Measurements from ENCODE around the gene ARHGAP1. TPM values are rescaled to one million over a fixed set of nuclear protein-coding genes. Genes with fewer than 3 reads are reported as not detected.

ARHGAP1 gene
- total RNA-seq, 3 donors from 2014 or later (not counting 1 experiment from before 2014, with no cell fraction given) = 89.8 to 111 (median 102) TPM

GRCh38 chr11:46639197-46639839, 61.1 kb downstream of the ARHGAP1 start:
- H3K4me3 ChIP-seq (ENCODE audit: low read length) = no peak overlapping the region
- intact Hi-C loops (cut with micrococcal nuclease) = no loop called here
- DNase-seq (no peak), ATAC-seq (no peak)
- peaks cover 20 to 32% of the 10 kb centered on the region in 2 donors for H3K4me1 Mint-ChIP-seq
- TF ChIP-seq, protein P1, sequence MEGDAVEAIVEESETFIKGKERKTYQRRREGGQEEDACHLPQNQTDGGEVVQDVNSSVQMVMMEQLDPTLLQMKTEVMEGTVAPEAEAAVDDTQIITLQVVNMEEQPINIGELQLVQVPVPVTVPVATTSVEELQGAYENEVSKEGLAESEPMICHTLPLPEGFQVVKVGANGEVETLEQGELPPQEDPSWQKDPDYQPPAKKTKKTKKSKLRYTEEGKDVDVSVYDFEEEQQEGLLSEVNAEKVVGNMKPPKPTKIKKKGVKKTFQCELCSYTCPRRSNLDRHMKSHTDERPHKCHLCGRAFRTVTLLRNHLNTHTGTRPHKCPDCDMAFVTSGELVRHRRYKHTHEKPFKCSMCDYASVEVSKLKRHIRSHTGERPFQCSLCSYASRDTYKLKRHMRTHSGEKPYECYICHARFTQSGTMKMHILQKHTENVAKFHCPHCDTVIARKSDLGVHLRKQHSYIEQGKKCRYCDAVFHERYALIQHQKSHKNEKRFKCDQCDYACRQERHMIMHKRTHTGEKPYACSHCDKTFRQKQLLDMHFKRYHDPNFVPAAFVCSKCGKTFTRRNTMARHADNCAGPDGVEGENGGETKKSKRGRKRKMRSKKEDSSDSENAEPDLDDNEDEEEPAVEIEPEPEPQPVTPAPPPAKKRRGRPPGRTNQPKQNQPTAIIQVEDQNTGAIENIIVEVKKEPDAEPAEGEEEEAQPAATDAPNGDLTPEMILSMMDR (IDR thresholded peaks at IDR 0.05) = no peak
- H3K27me3 Mint-ChIP-seq (ENCODE audit: low read depth in 2 of 2) = no peaks in the 10 kb centered on the region
- peaks cover 0 to 4% of the 10 kb centered on the region in 2 donors for H3K9me3 Mint-ChIP-seq
- H3K4me3 Mint-ChIP-seq = no peak overlapping the region
- no peaks in the 10 kb centered on the region for H3K9me3 ChIP-seq (ENCODE audit: control insufficient read depth, insufficient read depth, low read length)
- H3K27me3 ChIP-seq (ENCODE audit: control insufficient read depth, insufficient read depth, low read length) = no peaks in the 10 kb centered on the region
- 93% methylated on average over 7 of the region's 7 CpGs for WGBS (ENCODE audit: insufficient coverage)
- H3K4me1 ChIP-seq (ENCODE audit: control insufficient read depth, insufficient read depth, low read length) = no peaks in the 10 kb centered on the region
- H3K27ac ChIP-seq (ENCODE audit: low read length) = no peak overlapping the region
- H3K36me3 Mint-ChIP-seq = no peaks in the 10 kb centered on the region
- peak overlapping the region; percentile 38 to 39 for H3K27ac Mint-ChIP-seq
- H3K36me3 ChIP-seq (ENCODE audit: control insufficient read depth, insufficient read depth, low read length) = peaks cover 20% of the 10 kb centered on the region

DNA sequence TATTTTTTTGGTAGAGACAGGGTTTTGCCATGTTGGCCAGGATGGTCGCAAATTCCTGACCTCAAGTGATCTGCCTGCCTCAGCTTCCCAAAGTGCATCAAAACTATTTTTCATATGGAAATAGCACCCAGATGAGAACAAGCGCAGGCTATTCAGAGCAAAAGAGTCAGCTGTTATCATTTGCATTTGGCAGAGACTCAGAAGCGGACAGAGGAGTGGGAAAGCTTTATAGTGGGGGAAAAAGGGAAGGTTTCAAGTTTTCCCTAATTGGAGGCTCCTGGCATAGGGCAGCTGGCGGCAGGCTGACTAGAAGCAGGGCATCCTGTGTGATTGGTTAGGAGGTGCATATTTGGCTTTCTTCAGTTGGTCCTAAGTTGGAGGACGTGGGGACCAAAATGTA, 62.9 kb downstream of the ARHGAP1 start:
- peaks cover 14% of the 10 kb centered on the region for H3K36me3 ChIP-seq (ENCODE audit: control insufficient read depth, insufficient read depth, low read length)
- H3K36me3 Mint-ChIP-seq = no peaks in the 10 kb centered on the region

DNA sequence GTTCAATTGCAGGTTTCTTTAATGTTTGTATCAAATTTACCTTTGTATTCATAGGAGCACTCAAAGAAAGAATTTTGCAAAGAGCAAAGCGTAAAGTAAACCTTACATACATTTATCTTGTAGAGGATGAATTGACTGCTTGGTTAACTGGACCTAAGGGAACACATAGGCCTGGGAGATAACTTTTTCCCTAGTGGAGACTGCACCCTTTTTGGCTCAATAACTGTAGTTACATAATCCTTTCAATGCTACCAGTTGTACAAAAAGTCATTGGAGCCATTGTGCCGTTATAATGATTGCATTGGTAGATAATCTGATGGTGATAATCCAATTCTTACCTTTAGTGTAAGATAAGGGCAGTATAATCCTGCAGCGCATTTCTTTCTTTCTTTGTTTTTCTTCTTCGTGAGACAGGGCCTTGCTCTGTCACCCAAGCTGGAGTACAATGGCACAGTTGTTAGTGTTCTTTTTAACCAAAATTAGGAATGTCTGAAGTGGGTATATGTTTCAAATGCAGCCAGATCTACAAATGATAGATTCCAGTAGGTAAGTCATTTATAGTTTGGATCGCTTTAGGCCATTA, 64.8 kb downstream of the ARHGAP1 start:
- DNase-seq (no peak), ATAC-seq (no peak)
- H3K27me3 Mint-ChIP-seq (ENCODE audit: low read depth in 2 of 2) = no peaks in the 10 kb centered on the region
- H3K27ac ChIP-seq (ENCODE audit: low read length) = no peak overlapping the region
- no peak overlapping the region for H3K4me3 ChIP-seq (ENCODE audit: low read length)
- no peak overlapping the region for H3K4me3 Mint-ChIP-seq
- intact Hi-C loops (cut with micrococcal nuclease) = no loop called here
- H3K27me3 ChIP-seq (ENCODE audit: control insufficient read depth, insufficient read depth, low read length) = no peaks in the 10 kb centered on the region
- no peak overlapping the region for H3K27ac Mint-ChIP-seq
- H3K36me3 ChIP-seq (ENCODE audit: control insufficient read depth, insufficient read depth, low read length) = peaks cover 27% of the 10 kb centered on the region
- WGBS (ENCODE audit: insufficient coverage) = 100% methylated on average over 3 of the region's 5 CpGs
- H3K9me3 Mint-ChIP-seq = peaks cover 0 to 2% of the 10 kb centered on the region in 2 donors
- H3K9me3 ChIP-seq (ENCODE audit: control insufficient read depth, insufficient read depth, low read length) = no peaks in the 10 kb centered on the region
- TF ChIP-seq, protein P1 (IDR thresholded peaks at IDR 0.05) = no peak
- H3K36me3 Mint-ChIP-seq = peaks cover 6% of the 10 kb centered on the region
- peaks cover 27 to 31% of the 10 kb centered on the region in 2 donors for H3K4me1 Mint-ChIP-seq
- peaks cover 2% of the 10 kb centered on the region for H3K4me1 ChIP-seq (ENCODE audit: control insufficient read depth, insufficient read depth, low read length)

More for the DNA sequence above, 62.9 kb downstream of the ARHGAP1 start:
- no peak overlapping the region for H3K4me3 ChIP-seq (ENCODE audit: low read length)
- no peaks in the 10 kb centered on the region for H3K27me3 Mint-ChIP-seq (ENCODE audit: low read depth in 2 of 2)
- intact Hi-C loops (cut with micrococcal nuclease) = no loop called here
- over 99% methylated on average over 4 of the region's 5 CpGs for WGBS (ENCODE audit: insufficient coverage)
- H3K4me3 Mint-ChIP-seq = no peak overlapping the region
- H3K9me3 Mint-ChIP-seq = peaks cover 0 to 3% of the 10 kb centered on the region in 2 donors
- no peaks in the 10 kb centered on the region for H3K27me3 ChIP-seq (ENCODE audit: control insufficient read depth, insufficient read depth, low read length)
- H3K4me1 Mint-ChIP-seq = peaks cover 21 to 25% of the 10 kb centered on the region in 2 donors
- ATAC-seq = no peak
- DNase-seq = no peak
- no peaks in the 10 kb centered on the region for H3K9me3 ChIP-seq (ENCODE audit: control insufficient read depth, insufficient read depth, low read length)
- peaks cover 2% of the 10 kb centered on the region for H3K4me1 ChIP-seq (ENCODE audit: control insufficient read depth, insufficient read depth, low read length)
- no peak overlapping the region for H3K27ac ChIP-seq (ENCODE audit: low read length)
- TF ChIP-seq, protein P1 (IDR thresholded peaks at IDR 0.05) = no peak
- H3K27ac Mint-ChIP-seq = no peak overlapping the region

Measured in natural killer cell (primary cell).